Parathyroid adenoma (tissue), 2 donors: Measurements from ENCODE around the gene EFCAB11.

Experiments
- H2AFZ ChIP-seq: fragments of 300-600 bp; sonication (generic); one replicate; pipeline ENCODE4 v1.7.0; 2017; ENCODE audit warnings: antibody characterized with exemption, mild to moderate bottlenecking
- H3K27ac ChIP-seq: fragments of 300-600 bp; sonication (generic); one replicate; pipeline ENCODE4 v1.7.0; 2017
- H3K27me3 ChIP-seq: fragments of 300-600 bp; sonication (generic); one replicate; pipeline ENCODE4 v1.7.0; 2017; ENCODE audit warnings: low read length; ENCODE audit not compliant: control insufficient read depth, insufficient read depth
- H3K36me3 ChIP-seq: fragments of 300-600 bp; sonication (generic); one replicate; pipeline ENCODE4 v1.7.0; 2017; ENCODE audit warnings: low read length; ENCODE audit not compliant: control insufficient read depth, insufficient read depth
- H3K4me1 ChIP-seq: fragments of 300-600 bp; sonication (generic); one replicate; pipeline ENCODE4 v1.7.0; 2017; ENCODE audit warnings: control low read depth
- H3K4me2 ChIP-seq: fragments of 300-600 bp; sonication (generic); one replicate; pipeline ENCODE4 v1.7.0; 2017; ENCODE audit warnings: low read length
- H3K4me3 ChIP-seq: fragments of 300-600 bp; sonication (generic); one replicate; pipeline ENCODE4 v1.7.0; 2017; ENCODE audit warnings: low read depth, low read length
- H3K79me2 ChIP-seq: fragments of 300-600 bp; sonication (generic); one replicate; pipeline ENCODE4 v1.7.0; 2017; ENCODE audit warnings: control low read depth
- H3K9ac ChIP-seq: fragments of 300-600 bp; sonication (generic); one replicate; pipeline ENCODE4 v1.7.0; 2017; ENCODE audit warnings: mild to moderate bottlenecking
- H3K9me3 ChIP-seq: fragments of 300-600 bp; sonication (generic); one replicate; pipeline ENCODE4 v1.7.0; 2017; ENCODE audit warnings: low read length; ENCODE audit not compliant: control insufficient read depth
- TF ChIP-seq, protein P1 (sequence below): fragments of 300-600 bp; sonication (generic); IDR thresholded peaks from one replicate; pipeline ENCODE4 v1.7.0; 2017; ENCODE audit warnings: antibody characterized with exemption, mild to moderate bottlenecking
- donor health status: primary hyperparathyroidism.

EFCAB11 gene

DNA sequence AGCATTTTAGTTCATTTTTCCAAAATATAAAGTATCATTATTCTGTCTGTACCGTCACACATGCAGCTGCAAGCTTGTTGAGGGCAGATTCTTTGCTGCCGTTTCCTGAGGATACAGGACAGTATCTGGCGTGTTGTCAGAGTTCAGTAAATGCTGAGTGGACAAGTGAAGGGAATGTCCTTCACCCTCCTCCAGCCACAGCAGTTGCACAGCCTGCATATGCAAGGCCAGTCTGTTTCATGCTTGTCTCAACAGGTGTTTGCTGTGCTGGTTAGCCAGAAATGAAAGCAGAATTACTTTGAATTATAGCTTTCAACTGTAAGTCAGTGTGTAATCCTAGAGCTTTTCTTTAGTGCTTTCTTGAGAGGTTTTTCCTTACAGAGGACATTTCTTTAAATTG lies 37.7 kb upstream of the EFCAB11 start:
- TF ChIP-seq, protein P1, sequence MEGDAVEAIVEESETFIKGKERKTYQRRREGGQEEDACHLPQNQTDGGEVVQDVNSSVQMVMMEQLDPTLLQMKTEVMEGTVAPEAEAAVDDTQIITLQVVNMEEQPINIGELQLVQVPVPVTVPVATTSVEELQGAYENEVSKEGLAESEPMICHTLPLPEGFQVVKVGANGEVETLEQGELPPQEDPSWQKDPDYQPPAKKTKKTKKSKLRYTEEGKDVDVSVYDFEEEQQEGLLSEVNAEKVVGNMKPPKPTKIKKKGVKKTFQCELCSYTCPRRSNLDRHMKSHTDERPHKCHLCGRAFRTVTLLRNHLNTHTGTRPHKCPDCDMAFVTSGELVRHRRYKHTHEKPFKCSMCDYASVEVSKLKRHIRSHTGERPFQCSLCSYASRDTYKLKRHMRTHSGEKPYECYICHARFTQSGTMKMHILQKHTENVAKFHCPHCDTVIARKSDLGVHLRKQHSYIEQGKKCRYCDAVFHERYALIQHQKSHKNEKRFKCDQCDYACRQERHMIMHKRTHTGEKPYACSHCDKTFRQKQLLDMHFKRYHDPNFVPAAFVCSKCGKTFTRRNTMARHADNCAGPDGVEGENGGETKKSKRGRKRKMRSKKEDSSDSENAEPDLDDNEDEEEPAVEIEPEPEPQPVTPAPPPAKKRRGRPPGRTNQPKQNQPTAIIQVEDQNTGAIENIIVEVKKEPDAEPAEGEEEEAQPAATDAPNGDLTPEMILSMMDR: no peak
- Histone ChIP-seq H3K27me3 (no peaks in the 10 kb centered on the region), H3K27ac (no peak overlapping the region), H3K4me2 (no peak overlapping the region), H2AFZ (no peak overlapping the region), H3K4me3 (no peak overlapping the region), H3K36me3 (no peaks in the 10 kb centered on the region), H3K79me2 (no peaks in the 10 kb centered on the region), H3K4me1 (no peaks in the 10 kb centered on the region), H3K9me3 (no peaks in the 10 kb centered on the region), H3K9ac (no peak overlapping the region)

DNA sequence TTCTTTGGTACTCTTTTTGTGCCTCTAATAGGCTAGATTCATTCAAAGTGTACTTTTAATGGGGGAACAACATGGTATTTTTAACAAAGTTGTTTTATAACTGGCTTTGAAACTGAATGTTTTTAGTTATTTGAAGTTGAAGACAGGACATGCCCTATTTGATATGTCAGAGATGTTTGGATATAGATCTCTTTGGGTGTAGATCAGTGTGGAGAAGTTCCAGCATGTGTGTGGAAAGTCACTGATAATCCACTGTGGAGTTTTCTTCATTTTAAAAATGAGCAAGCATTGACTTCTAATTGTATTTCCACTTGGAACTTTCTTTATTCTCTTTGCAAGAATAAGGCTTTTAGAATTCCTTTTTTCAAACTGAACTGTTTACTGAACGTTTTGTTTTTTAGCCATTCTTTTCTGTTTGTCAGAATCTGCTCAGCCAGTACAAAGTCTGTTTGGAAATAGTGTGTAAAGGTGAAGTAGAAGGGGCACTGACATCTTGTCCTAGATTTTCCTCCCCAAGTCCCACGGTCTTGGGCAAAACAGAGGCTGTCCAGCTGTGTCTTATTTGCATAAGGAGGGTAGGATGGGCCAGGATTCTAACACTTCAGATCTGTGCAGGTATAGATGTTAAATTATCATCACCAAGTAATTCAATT lies 36.2 kb upstream of the EFCAB11 start:
- Histone ChIP-seq H3K4me1 (no peaks in the 10 kb centered on the region), H3K4me3 (no peak overlapping the region), H3K9ac (no peak overlapping the region), H2AFZ (no peak overlapping the region), H3K27me3 (no peaks in the 10 kb centered on the region), H3K36me3 (no peaks in the 10 kb centered on the region), H3K9me3 (no peaks in the 10 kb centered on the region), H3K27ac (no peak overlapping the region), H3K4me2 (no peak overlapping the region), H3K79me2 (no peaks in the 10 kb centered on the region)
- TF ChIP-seq, protein P1: no peak

DNA sequence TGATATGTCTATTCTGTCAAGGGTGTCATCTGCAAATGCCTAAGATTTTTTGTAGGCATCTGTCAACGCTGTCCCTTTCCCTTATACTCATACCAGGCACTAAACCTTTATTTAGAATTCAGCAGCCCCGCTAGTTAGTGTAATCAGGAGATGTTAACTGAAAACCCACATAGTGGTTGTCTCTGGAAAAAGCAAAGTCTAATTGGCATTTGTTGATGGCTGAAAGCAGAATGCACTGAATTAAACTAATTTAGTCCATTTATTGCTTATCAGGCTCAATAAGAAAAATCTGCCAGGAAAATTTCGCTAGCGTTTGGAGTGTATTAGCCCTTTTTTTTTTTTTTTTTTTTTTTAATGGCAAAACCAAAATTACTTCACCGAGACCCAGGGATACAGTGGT lies 35.7 kb upstream of the EFCAB11 start:
- Histone ChIP-seq H3K27ac (no peak overlapping the region), H3K9ac (no peak overlapping the region), H3K36me3 (no peaks in the 10 kb centered on the region), H2AFZ (no peak overlapping the region), H3K9me3 (no peaks in the 10 kb centered on the region), H3K27me3 (no peaks in the 10 kb centered on the region), H3K4me2 (no peak overlapping the region), H3K79me2 (no peaks in the 10 kb centered on the region), H3K4me1 (no peaks in the 10 kb centered on the region), H3K4me3 (no peak overlapping the region)
- TF ChIP-seq, protein P1: no peak

DNA sequence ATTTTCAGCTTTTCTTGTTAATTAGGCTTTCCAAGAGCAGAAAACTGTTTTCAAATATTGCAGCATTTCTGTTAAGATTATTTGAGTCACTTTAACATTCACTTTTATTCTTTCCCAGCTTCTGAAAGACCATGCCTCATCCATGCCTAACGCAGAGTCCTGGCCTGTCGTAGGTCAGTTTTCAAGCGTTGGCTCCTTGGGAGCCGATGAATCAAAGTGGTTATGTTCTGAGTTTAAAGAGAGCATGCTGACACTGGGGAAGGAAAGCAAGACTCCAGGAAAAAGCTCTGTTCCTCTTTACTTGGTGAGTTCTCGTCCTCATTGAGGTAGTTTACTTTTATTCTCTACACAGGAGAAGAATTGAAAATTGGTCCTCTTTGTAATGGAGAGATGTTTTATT lies 34.3 kb upstream of the EFCAB11 start:
- Histone ChIP-seq H3K36me3 (no peaks in the 10 kb centered on the region), H3K27ac (no peak overlapping the region), H2AFZ (no peak overlapping the region), H3K4me3 (no peak overlapping the region), H3K4me1 (no peaks in the 10 kb centered on the region), H3K27me3 (no peaks in the 10 kb centered on the region), H3K79me2 (no peaks in the 10 kb centered on the region), H3K9ac (no peak overlapping the region), H3K9me3 (no peaks in the 10 kb centered on the region), H3K4me2 (no peak overlapping the region)
- TF ChIP-seq, protein P1: no peak

DNA sequence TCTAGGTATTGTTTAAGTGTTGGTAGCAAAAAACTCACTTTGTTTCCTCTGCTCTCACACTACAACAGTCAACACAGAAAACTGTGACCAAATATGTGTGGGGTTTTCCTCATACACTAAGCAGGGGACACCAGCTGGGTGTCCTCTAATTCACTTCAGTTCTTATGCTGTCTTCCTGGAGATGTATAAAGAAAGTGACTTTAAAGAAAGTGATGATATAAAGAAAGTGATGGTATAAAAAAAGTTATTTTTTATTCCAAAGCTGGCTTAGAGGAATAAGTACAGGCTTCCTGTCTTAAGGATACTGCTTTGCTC lies 32.6 kb upstream of the EFCAB11 start:
- H3K4me2 ChIP-seq: no peak overlapping the region
- no peaks in the 10 kb centered on the region for H3K36me3 ChIP-seq
- no peak overlapping the region for H2AFZ ChIP-seq
- no peaks in the 10 kb centered on the region for H3K4me1 ChIP-seq
- no peak overlapping the region for H3K9ac ChIP-seq
- no peaks in the 10 kb centered on the region for H3K27me3 ChIP-seq
- no peak overlapping the region for H3K27ac ChIP-seq
- H3K9me3 ChIP-seq: no peaks in the 10 kb centered on the region
- TF ChIP-seq, protein P1: no peak
- no peak overlapping the region for H3K4me3 ChIP-seq
- no peaks in the 10 kb centered on the region for H3K79me2 ChIP-seq
